Parathyroid adenoma (tissue), 2 donors: ENCODE results near the gene NR1H4.
"Not testable (repeated sequence)": the region's sequence is repeated elsewhere in the genome, so short reads cannot be mapped to it uniquely, and the experiment has no call there.

ENCODE experiments used
- H2AFZ ChIP-seq: fragments of 300-600 bp; sonication (generic); one replicate; pipeline ENCODE4 v1.7.0; 2017; ENCODE audit warnings: antibody characterized with exemption, mild to moderate bottlenecking
- H3K27ac ChIP-seq: fragments of 300-600 bp; sonication (generic); one replicate; pipeline ENCODE4 v1.7.0; 2017
- H3K27me3 ChIP-seq: fragments of 300-600 bp; sonication (generic); one replicate; pipeline ENCODE4 v1.7.0; 2017; ENCODE audit warnings: low read length; ENCODE audit not compliant: control insufficient read depth, insufficient read depth
- H3K36me3 ChIP-seq: fragments of 300-600 bp; sonication (generic); one replicate; pipeline ENCODE4 v1.7.0; 2017; ENCODE audit warnings: low read length; ENCODE audit not compliant: control insufficient read depth, insufficient read depth
- H3K4me1 ChIP-seq: fragments of 300-600 bp; sonication (generic); one replicate; pipeline ENCODE4 v1.7.0; 2017; ENCODE audit warnings: control low read depth
- H3K4me2 ChIP-seq: fragments of 300-600 bp; sonication (generic); one replicate; pipeline ENCODE4 v1.7.0; 2017; ENCODE audit warnings: low read length
- H3K4me3 ChIP-seq: fragments of 300-600 bp; sonication (generic); one replicate; pipeline ENCODE4 v1.7.0; 2017; ENCODE audit warnings: low read depth, low read length
- H3K79me2 ChIP-seq: fragments of 300-600 bp; sonication (generic); one replicate; pipeline ENCODE4 v1.7.0; 2017; ENCODE audit warnings: control low read depth
- H3K9ac ChIP-seq: fragments of 300-600 bp; sonication (generic); one replicate; pipeline ENCODE4 v1.7.0; 2017; ENCODE audit warnings: mild to moderate bottlenecking
- H3K9me3 ChIP-seq: fragments of 300-600 bp; sonication (generic); one replicate; pipeline ENCODE4 v1.7.0; 2017; ENCODE audit warnings: low read length; ENCODE audit not compliant: control insufficient read depth
- TF ChIP-seq, protein P1 (sequence below): fragments of 300-600 bp; sonication (generic); IDR thresholded peaks from one replicate; pipeline ENCODE4 v1.7.0; 2017; ENCODE audit warnings: antibody characterized with exemption, mild to moderate bottlenecking
- donor health status: primary hyperparathyroidism.

The NR1H4 gene

DNA sequence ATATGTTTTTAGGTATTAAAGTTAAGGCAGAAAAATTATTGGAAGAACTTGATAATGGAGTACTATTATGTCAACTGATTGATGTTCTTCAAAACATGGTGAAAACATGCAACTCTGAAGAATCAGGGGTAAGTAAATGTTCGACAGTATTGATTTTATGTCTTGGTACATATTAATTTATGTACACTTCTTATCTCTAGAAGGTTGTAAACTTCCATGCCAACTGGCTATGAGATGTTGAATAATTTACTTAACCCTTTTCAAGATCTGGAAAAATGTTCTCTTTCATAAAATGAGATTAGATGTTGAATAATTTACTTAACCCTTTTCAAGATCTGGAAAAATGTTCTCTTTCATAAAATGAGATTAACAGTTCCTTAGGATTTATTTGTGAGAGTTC lies 128.0 kb downstream of the NR1H4 start:
- Histone ChIP-seq H3K9me3 (no peaks in the 10 kb centered on the region), H3K27ac (no peak overlapping the region), H3K79me2 (no peaks in the 10 kb centered on the region), H3K9ac (no peak overlapping the region), H3K4me3 (no peak overlapping the region), H3K27me3 (no peaks in the 10 kb centered on the region), H3K4me1 (no peaks in the 10 kb centered on the region), H3K4me2 (no peak overlapping the region), H3K36me3 (no peaks in the 10 kb centered on the region), H2AFZ (no peak overlapping the region)
- TF ChIP-seq, protein P1, sequence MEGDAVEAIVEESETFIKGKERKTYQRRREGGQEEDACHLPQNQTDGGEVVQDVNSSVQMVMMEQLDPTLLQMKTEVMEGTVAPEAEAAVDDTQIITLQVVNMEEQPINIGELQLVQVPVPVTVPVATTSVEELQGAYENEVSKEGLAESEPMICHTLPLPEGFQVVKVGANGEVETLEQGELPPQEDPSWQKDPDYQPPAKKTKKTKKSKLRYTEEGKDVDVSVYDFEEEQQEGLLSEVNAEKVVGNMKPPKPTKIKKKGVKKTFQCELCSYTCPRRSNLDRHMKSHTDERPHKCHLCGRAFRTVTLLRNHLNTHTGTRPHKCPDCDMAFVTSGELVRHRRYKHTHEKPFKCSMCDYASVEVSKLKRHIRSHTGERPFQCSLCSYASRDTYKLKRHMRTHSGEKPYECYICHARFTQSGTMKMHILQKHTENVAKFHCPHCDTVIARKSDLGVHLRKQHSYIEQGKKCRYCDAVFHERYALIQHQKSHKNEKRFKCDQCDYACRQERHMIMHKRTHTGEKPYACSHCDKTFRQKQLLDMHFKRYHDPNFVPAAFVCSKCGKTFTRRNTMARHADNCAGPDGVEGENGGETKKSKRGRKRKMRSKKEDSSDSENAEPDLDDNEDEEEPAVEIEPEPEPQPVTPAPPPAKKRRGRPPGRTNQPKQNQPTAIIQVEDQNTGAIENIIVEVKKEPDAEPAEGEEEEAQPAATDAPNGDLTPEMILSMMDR = no peak

DNA sequence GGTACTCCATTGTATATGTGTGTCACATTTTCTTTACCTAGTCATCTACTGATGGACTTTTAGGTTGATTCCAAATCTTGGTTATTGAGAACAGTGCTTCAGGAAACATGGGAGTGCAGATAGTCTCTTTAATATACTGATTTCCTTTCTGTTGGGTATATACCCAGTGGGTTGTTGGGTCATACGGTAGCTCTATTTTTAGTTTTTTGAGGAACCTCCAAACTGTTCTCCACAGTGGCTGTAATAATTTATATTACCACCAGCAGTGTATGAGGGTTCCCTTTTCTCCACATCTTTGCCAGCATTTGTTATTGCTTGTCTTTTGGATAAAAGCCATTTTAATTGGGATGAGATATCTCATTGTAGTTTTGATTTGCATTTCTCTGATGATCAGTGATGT lies 129.3 kb downstream of the NR1H4 start:
- H2AFZ ChIP-seq, H3K27me3 ChIP-seq, H3K36me3 ChIP-seq, H3K4me1 ChIP-seq, H3K9me3 ChIP-seq, H3K4me2 ChIP-seq, H3K79me2 ChIP-seq, H3K4me3 ChIP-seq, H3K27ac ChIP-seq, H3K9ac ChIP-seq: not testable (repeated sequence)

DNA sequence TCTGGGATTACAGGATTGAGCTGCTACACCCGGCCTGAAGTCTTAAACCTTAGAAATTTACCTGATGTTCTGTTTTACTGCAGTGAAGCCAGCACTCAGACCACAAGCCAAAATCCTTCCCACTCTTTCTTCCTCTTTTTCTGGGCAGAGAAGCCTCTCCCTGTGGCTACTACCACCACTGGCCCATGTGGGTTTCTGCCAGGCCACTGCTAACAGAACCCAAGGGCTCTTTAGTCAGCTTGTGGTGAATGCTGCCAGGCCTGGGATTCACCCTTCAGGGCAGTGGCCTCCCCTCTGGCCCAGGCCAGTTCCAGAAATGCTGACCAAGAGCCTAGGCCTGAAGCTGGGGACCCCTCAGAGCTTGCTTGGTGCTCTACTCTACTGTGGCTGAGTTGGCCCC lies 135.1 kb downstream of the NR1H4 start:
- H3K36me3 ChIP-seq = no peaks in the 10 kb centered on the region
- no peaks in the 10 kb centered on the region for H3K9me3 ChIP-seq
- H3K4me2 ChIP-seq = no peak overlapping the region
- H3K27ac ChIP-seq = no peak overlapping the region
- no peaks in the 10 kb centered on the region for H3K27me3 ChIP-seq
- no peak overlapping the region for H3K9ac ChIP-seq
- H3K4me3 ChIP-seq = no peak overlapping the region
- no peak overlapping the region for H2AFZ ChIP-seq
- H3K4me1 ChIP-seq = no peaks in the 10 kb centered on the region
- no peaks in the 10 kb centered on the region for H3K79me2 ChIP-seq
- TF ChIP-seq, protein P1 = no peak

DNA sequence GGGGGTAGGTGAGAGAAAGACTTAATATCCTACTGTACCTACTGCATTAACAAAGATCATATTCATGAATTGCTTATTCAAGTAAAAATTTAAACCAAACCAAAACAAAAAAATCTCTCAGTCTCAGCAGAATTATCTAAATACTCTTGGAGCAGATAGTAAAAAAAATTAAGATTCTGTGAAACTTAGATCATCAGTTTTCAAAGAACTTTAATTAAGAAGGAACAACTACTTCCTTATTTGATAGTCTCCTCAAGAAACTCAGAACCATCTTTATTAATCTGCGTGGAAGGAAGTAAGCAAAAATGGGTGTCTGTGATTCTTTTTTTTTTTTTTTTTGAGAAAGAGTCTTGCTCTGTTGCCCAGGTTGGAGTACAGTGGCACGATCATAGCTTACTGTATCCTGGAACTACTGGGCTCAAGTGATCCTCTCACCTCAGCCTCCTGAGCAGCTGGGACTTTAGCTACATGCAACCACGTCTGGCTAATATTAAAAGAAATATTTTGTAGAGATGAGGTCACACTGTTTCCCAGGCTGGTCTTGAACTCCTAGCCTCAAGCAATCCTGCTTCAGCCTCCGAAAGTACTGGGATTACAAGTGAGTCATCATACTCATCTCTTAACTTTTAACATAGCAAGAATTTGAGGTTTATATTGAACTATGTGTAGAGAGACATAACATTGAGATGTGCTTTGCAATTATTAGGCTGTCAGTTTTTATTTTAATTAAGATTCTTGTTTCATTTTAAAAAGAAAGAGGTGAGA lies 137.2 kb downstream of the NR1H4 start:
- Histone ChIP-seq H3K36me3 (no peaks in the 10 kb centered on the region), H3K9ac (no peak overlapping the region), H3K27me3 (no peaks in the 10 kb centered on the region), H3K4me3 (no peak overlapping the region), H3K79me2 (no peaks in the 10 kb centered on the region), H3K9me3 (no peaks in the 10 kb centered on the region), H3K4me1 (no peaks in the 10 kb centered on the region), H3K4me2 (no peak overlapping the region), H2AFZ (no peak overlapping the region), H3K27ac (no peak overlapping the region)
- TF ChIP-seq, protein P1 = no peak

DNA sequence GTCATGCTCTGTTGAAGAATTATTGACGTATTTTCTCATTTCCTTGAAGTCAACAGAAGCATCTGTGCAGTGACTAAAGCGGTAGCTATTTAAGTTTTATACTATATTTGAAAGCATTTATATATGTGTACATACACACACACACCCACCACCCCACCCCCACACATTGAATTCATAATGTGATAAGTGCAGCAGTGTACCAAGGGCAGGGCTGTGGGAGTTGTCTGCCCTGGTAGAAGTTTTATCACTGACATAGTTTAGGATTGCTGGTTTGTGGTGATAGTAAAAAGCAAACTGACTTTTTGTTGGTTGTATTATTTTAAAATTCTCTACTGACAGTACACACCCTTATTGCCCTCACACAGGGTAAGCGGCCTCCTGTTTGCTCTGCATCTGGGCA lies 138.9 kb downstream of the NR1H4 start:
- H3K36me3 ChIP-seq = no peaks in the 10 kb centered on the region
- H3K27me3 ChIP-seq = no peaks in the 10 kb centered on the region
- H3K9ac ChIP-seq = no peak overlapping the region
- H3K4me2 ChIP-seq = no peak overlapping the region
- no peaks in the 10 kb centered on the region for H3K79me2 ChIP-seq
- H3K9me3 ChIP-seq = no peaks in the 10 kb centered on the region
- H2AFZ ChIP-seq = no peak overlapping the region
- H3K4me1 ChIP-seq = no peaks in the 10 kb centered on the region
- TF ChIP-seq, protein P1 = no peak
- H3K4me3 ChIP-seq = no peak overlapping the region
- H3K27ac ChIP-seq = no peak overlapping the region
